Neuronal stem cell (in vitro differentiated cells): ENCODE data around the gene NEK11.

ENCODE experiments used
- DNase-seq: peaks from one replicate; pipeline ENCODE4 v3.0.0-alpha.2; 2013; ENCODE audit warnings: low spot score
- H2AFZ ChIP-seq: one replicate; pipeline ENCODE4 v1.6.1; 2013; ENCODE audit warnings: mild to moderate bottlenecking, low read length, inconsistent platforms
- H2AK5ac ChIP-seq: 2 replicates; pipeline ENCODE4 v1.6.1; 2013; ENCODE audit warnings: low read depth, mild to moderate bottlenecking, inconsistent platforms, low read length, moderate library complexity, mixed read lengths
- H2BK120ac ChIP-seq: 2 replicates; pipeline ENCODE4 v1.6.1; 2013; ENCODE audit warnings: low read depth, mild to moderate bottlenecking, inconsistent platforms, low read length, moderate library complexity, mixed read lengths
- H2BK12ac ChIP-seq: one replicate; pipeline ENCODE4 v1.6.1; 2013; ENCODE audit warnings: low read length, inconsistent platforms
- H2BK15ac ChIP-seq: 2 replicates; pipeline ENCODE4 v1.6.1; 2013; ENCODE audit warnings: mild to moderate bottlenecking, low read length, inconsistent platforms, mixed read lengths
- H2BK5ac ChIP-seq: one replicate; pipeline ENCODE4 v1.6.1; 2013; ENCODE audit warnings: inconsistent platforms, mild to moderate bottlenecking, low read length, moderate library complexity
- H3K14ac ChIP-seq: one replicate; pipeline ENCODE4 v1.6.1; 2013; ENCODE audit warnings: low read length, inconsistent platforms
- H3K18ac ChIP-seq: 2 replicates; pipeline ENCODE4 v1.6.1; 2013; ENCODE audit warnings: low read length, inconsistent platforms
- H3K23ac ChIP-seq: 2 replicates; pipeline ENCODE4 v1.6.1; 2013; ENCODE audit warnings: low read depth, mild to moderate bottlenecking, mixed read lengths, low read length, inconsistent platforms; ENCODE audit not compliant: poor library complexity
- H3K27ac ChIP-seq: replicated peaks from 3 replicates; pipeline ENCODE4 v1.5.1; 2013; ENCODE audit warnings: low read length, inconsistent platforms
- H3K27me3 ChIP-seq, 3 experiments: 2 replicates each; pipeline ENCODE4 v1.6.1; 2013; ENCODE audit warnings: low read length in 3 of 3, mild to moderate bottlenecking in 2 of 3, inconsistent platforms in 1 of 3, low read depth in 1 of 3, mixed read lengths in 1 of 3, moderate library complexity in 1 of 3; ENCODE audit not compliant: control insufficient read depth in 3 of 3, insufficient read depth in 3 of 3
- H3K36me3 ChIP-seq, 2 donors: replicated peaks in 1 of 2; 2 replicates each; pipeline ENCODE4 v1.6.1; 2013; ENCODE audit warnings: low read length in 2 of 2; ENCODE audit not compliant: control insufficient read depth in 2 of 2, insufficient read depth in 2 of 2
- H3K4ac ChIP-seq: 2 replicates; pipeline ENCODE4 v1.6.1; 2013; ENCODE audit warnings: inconsistent platforms, mild to moderate bottlenecking, low read length, moderate library complexity
- H3K4me1 ChIP-seq, 2 donors: 1 replicate in 1 of 2; 2 replicates in 1 of 2; pipeline ENCODE4 v1.6.1; 2013; ENCODE audit warnings: low read length in 2 of 2, low read depth in 1 of 2; ENCODE audit not compliant: control insufficient read depth in 2 of 2, insufficient read depth in 1 of 2
- H3K4me2 ChIP-seq: one replicate; pipeline ENCODE4 v1.6.1; 2013; ENCODE audit warnings: mild to moderate bottlenecking, low read length, inconsistent platforms; ENCODE audit not compliant: insufficient read depth, poor library complexity, severe bottlenecking
- H3K4me3 ChIP-seq, 2 donors: 2 replicates each; pipeline ENCODE4 v1.5.1; 2013; ENCODE audit warnings: low read length in 2 of 2, mild to moderate bottlenecking in 2 of 2, inconsistent platforms in 1 of 2, moderate library complexity in 1 of 2
- H3K79me1 ChIP-seq: one replicate; pipeline ENCODE4 v1.6.1; 2013; ENCODE audit warnings: low read depth, mild to moderate bottlenecking, inconsistent platforms, low read length, moderate library complexity
- H3K9ac ChIP-seq: one replicate; pipeline ENCODE4 v1.6.1; 2013; ENCODE audit warnings: mild to moderate bottlenecking, low read depth, low read length, inconsistent platforms; ENCODE audit not compliant: poor library complexity
- H3K9me3 ChIP-seq, 2 donors: replicated peaks in 1 of 2; 2 replicates each; pipeline versions ENCODE3 to v1.6.1; 2013; ENCODE audit warnings: low read length in 2 of 2, mild to moderate bottlenecking in 2 of 2, inconsistent platforms in 1 of 2, low read depth in 1 of 2, mixed read lengths in 1 of 2, moderate library complexity in 1 of 2; ENCODE audit not compliant: control insufficient read depth in 2 of 2, insufficient read depth in 1 of 2
- H4K8ac ChIP-seq: one replicate; pipeline ENCODE4 v1.6.1; 2013; ENCODE audit warnings: low read depth, mild to moderate bottlenecking, inconsistent platforms, low read length, moderate library complexity
- H4K91ac ChIP-seq: one replicate; pipeline ENCODE4 v1.6.1; 2013; ENCODE audit warnings: low read length, low read depth, mild to moderate bottlenecking, inconsistent platforms; ENCODE audit not compliant: poor library complexity
- WGBS, 2 donors: extraction: QIAGEN DNeasy Blood & Tissue Kit; methylation state at CpG; one replicate each; pipeline ENCODE4 v1.1.7; 2013; ENCODE audit warnings: missing lambda C conversion rate in 2 of 2, mixed read lengths in 1 of 2; ENCODE audit not compliant: insufficient read length in 2 of 2, insufficient replicate concordance in 1 of 2; ENCODE audit errors: extremely low coverage in 2 of 2; 5-methylcytosine and 5-hydroxymethylcytosine counted together

The NEK11 gene

DNA sequence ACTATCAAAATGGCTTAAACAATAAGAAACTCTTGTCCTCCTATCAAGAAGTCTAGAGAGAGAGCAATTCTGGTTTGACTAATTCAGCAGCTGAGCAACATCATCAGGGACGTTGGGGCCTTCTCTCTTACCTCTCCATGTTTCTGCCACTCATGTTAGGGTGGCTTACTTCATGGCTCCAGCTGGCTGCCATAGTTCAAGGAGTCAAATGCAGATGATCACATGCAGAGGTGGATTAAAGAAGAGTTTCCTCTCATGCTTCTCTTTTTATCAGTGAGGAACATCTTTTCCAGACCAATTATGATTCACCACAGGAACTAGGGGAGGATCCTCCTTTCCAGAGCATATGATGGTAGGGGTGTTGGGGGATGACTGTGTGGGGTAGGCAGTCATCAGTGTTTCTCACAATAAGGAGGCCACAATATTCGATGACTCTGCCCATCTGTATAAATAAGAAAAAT lies 45.5 kb downstream of the NEK11 start:
- WGBS, 2 donors, result no CpG with 5 or more reads among the region's 2 CpGs
- Histone ChIP-seq H3K14ac (no peak overlapping the region), H3K9me3 (no peaks in the 10 kb centered on the region)

DNA sequence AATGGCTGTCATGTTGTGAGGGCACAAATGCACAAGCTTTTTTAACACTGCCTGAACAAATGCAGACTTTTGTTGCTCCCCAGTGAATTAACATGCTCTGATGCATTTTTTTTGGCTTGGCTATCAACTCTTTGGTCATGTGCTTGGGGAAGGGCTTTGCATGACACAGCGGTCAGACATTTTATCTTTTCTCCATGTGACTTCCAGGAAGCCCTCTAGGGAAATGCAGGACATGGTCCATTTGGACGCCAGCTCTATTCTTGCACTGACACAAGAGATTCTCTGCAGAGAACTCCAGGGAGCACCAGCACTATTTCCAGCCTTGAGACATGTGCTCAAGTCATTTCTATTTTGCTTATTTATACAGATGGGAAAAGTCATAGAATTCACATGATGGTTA lies 46.2 kb downstream of the NEK11 start:
- no peak overlapping the region for H2BK120ac ChIP-seq
- no peak overlapping the region for H3K4me2 ChIP-seq
- H3K27ac ChIP-seq, result no peak overlapping the region
- H4K8ac ChIP-seq, result no peak overlapping the region
- H3K23ac ChIP-seq, result no peak overlapping the region
- H3K4me3 ChIP-seq, result no peak overlapping the region
- no peaks in the 10 kb centered on the region for H3K79me1 ChIP-seq
- H3K18ac ChIP-seq, result no peak overlapping the region
- no peak overlapping the region for H2BK15ac ChIP-seq
- DNase-seq, result no peak
- no peaks in the 10 kb centered on the region for H3K9me3 ChIP-seq
- no peak overlapping the region for H3K14ac ChIP-seq
- H3K27me3 ChIP-seq, result no peaks in the 10 kb centered on the region
- H2BK5ac ChIP-seq, result no peak overlapping the region
- H4K91ac ChIP-seq, result no peak overlapping the region
- WGBS, 2 donors, result no CpG with 5 or more reads among the region's 2 CpGs
- no peak overlapping the region for H3K4ac ChIP-seq
- H3K36me3 ChIP-seq, result no peaks in the 10 kb centered on the region
- no peak overlapping the region for H2BK12ac ChIP-seq
- peaks cover 0 to 5% of the 10 kb centered on the region in 2 donors for H3K4me1 ChIP-seq
- peak overlapping the region; percentile 77 for H2AFZ ChIP-seq
- no peak overlapping the region for H2AK5ac ChIP-seq
- H3K9ac ChIP-seq, result no peak overlapping the region

More for the DNA sequence above, 45.5 kb downstream of the NEK11 start:
- H3K27me3 ChIP-seq, result no peaks in the 10 kb centered on the region
- no peak overlapping the region for H4K8ac ChIP-seq
- H4K91ac ChIP-seq, result no peak overlapping the region
- H3K36me3 ChIP-seq, result no peaks in the 10 kb centered on the region
- H2BK5ac ChIP-seq, result no peak overlapping the region
- no peak overlapping the region for H3K4ac ChIP-seq
- no peak overlapping the region for H2BK15ac ChIP-seq
- no peak overlapping the region for H2BK12ac ChIP-seq
- H2AFZ ChIP-seq, result peak overlapping the region; percentile 77
- H2BK120ac ChIP-seq, result no peak overlapping the region
- no peak overlapping the region for H3K27ac ChIP-seq
- no peaks in the 10 kb centered on the region for H3K79me1 ChIP-seq
- H3K4me3 ChIP-seq, result no peak overlapping the region
- H3K23ac ChIP-seq, result no peak overlapping the region
- H3K4me2 ChIP-seq, result no peak overlapping the region
- no peak overlapping the region for H2AK5ac ChIP-seq
- no peak for DNase-seq
- peaks cover 0 to 3% of the 10 kb centered on the region in 2 donors for H3K4me1 ChIP-seq
- H3K9ac ChIP-seq, result no peak overlapping the region
- no peak overlapping the region for H3K18ac ChIP-seq

DNA sequence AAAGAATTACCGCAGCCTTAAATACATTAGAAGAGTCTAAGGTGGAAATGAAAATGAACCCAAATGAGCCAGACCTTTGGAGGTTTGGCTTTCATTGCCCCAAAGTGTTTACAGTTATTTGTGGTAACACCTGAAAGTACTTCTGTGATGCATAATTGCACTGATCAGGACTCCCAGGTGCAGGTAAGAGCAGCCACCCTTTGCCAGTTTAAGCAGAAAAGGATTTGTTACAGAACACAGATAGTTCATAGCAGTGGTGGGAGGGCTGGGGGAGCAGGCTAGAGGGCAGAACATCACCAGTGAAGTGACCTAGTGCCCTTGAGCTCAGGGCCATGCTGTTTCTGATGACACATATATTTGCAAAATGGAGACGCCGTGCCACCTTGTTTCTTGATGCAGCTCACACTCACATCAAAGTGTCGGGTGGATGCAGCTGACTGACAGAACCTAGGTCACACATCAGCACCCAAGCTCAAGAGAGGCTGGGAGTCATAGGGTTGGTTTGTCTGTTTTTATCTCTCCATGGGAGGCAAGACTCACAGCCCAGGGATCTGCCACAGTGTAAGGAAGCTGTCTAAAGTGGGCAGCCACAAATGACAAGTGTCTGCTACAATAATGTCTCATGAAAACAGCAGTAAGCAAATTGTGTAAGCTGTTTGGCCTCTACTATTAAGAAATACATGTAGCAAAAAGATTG lies 49.1 kb downstream of the NEK11 start:
- H3K23ac ChIP-seq, result no peak overlapping the region
- H4K91ac ChIP-seq, result no peak overlapping the region
- no peak overlapping the region for H2BK5ac ChIP-seq
- no peak overlapping the region for H4K8ac ChIP-seq
- H3K36me3 ChIP-seq, result no peaks in the 10 kb centered on the region
- DNase-seq, result no peak
- H2BK120ac ChIP-seq, result no peak overlapping the region
- H2BK15ac ChIP-seq, result peak overlapping the region; percentile 62
- no peak overlapping the region for H3K27ac ChIP-seq
- peak overlapping the region; percentile 61 for H2AFZ ChIP-seq
- no peaks in the 10 kb centered on the region for H3K9me3 ChIP-seq
- no peak overlapping the region for H3K4me2 ChIP-seq
- peaks cover 0 to 8% of the 10 kb centered on the region in 2 donors for H3K4me1 ChIP-seq
- no CpG with 5 or more reads among the region's 4 CpGs for WGBS, 2 donors
- H3K4ac ChIP-seq, result no peak overlapping the region
- H3K4me3 ChIP-seq, result no peak overlapping the region
- H3K79me1 ChIP-seq, result no peaks in the 10 kb centered on the region
- no peak overlapping the region for H3K14ac ChIP-seq
- H3K18ac ChIP-seq, result peak overlapping the region; percentile 23
- H3K9ac ChIP-seq, result no peak overlapping the region
- H3K27me3 ChIP-seq, result no peaks in the 10 kb centered on the region
- no peak overlapping the region for H2BK12ac ChIP-seq
- H2AK5ac ChIP-seq, result no peak overlapping the region

DNA sequence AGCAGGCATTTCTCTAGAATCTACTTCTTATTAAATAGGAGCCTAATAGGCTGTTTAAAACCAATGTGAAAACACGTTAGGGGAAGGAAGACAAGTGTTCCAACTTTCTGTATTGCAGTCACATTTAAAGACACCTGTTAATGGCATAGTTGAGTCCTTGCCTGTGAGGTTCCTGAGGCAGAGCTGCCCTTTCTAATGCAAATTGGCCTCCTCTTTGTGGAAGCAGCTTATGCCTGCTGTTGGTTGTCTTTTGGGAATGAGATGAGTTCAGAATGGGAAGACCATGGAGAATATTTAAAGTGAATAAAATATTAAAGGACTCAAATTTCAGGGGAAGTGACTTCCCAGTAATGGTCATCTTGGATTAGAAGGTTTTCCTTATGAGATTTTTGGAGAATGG lies 51.2 kb downstream of the NEK11 start:
- no peak overlapping the region for H4K8ac ChIP-seq
- H3K4ac ChIP-seq, result no peak overlapping the region
- H3K4me1 ChIP-seq, result peaks cover 1 to 10% of the 10 kb centered on the region in 2 donors
- H2BK15ac ChIP-seq, result no peak overlapping the region
- no peak overlapping the region for H2BK5ac ChIP-seq
- no peaks in the 10 kb centered on the region for H3K9me3 ChIP-seq
- H2BK120ac ChIP-seq, result no peak overlapping the region
- H3K4me2 ChIP-seq, result no peak overlapping the region
- H2AK5ac ChIP-seq, result no peak overlapping the region
- H3K79me1 ChIP-seq, result no peaks in the 10 kb centered on the region
- H3K4me3 ChIP-seq, result no peak overlapping the region
- no peaks in the 10 kb centered on the region for H3K27me3 ChIP-seq
- H2BK12ac ChIP-seq, result no peak overlapping the region
- H3K18ac ChIP-seq, result no peak overlapping the region
- H3K27ac ChIP-seq, result no peak overlapping the region
- no peak overlapping the region for H3K23ac ChIP-seq
- H4K91ac ChIP-seq, result no peak overlapping the region
- no peak overlapping the region for H2AFZ ChIP-seq
- peak; percentile 14 for DNase-seq
- WGBS, 2 donors, result no CpG with 5 or more reads among the region's 1 CpG
- H3K14ac ChIP-seq, result no peak overlapping the region
- no peak overlapping the region for H3K9ac ChIP-seq
- H3K36me3 ChIP-seq, result no peaks in the 10 kb centered on the region
